BLaER1 (cell line): ENCODE results near the gene CAB39.

Source experiments
- H3K27ac ChIP-seq: shearing (Covaris generic); formaldehyde crosslinking; 2 replicates; pipeline ENCODE4 v1.8.1; 2022
- H3K27me3 ChIP-seq: shearing (Covaris generic); formaldehyde crosslinking; 2 replicates; pipeline ENCODE4 v1.8.1; 2022
- H3K36me3 ChIP-seq: shearing (Covaris generic); formaldehyde crosslinking; 2 replicates; pipeline ENCODE4 v1.8.1; 2022
- H3K4me1 ChIP-seq: shearing (Covaris generic); formaldehyde crosslinking; 2 replicates; pipeline ENCODE4 v1.8.1; 2022
- H3K4me2 ChIP-seq: shearing (Covaris generic); formaldehyde crosslinking; 2 replicates; pipeline ENCODE4 v1.8.1; 2022
- H3K4me3 ChIP-seq: shearing (Covaris generic); formaldehyde crosslinking; 2 replicates; pipeline ENCODE4 v1.8.1; 2022
- H3K9ac ChIP-seq: shearing (Covaris generic); formaldehyde crosslinking; 2 replicates; pipeline ENCODE4 v1.8.1; 2022
- H3K9me3 ChIP-seq: shearing (Covaris generic); formaldehyde crosslinking; 2 replicates; pipeline ENCODE4 v1.8.1; 2022
- H4K20me1 ChIP-seq: shearing (Covaris generic); formaldehyde crosslinking; 2 replicates; pipeline ENCODE4 v1.8.1; 2022
- Cebpa-rat ChIP-seq: shearing (Covaris generic); IDR thresholded peaks from 2 replicates; pipeline ENCODE4 v1.8.1; 2022

The CAB39 gene

DNA sequence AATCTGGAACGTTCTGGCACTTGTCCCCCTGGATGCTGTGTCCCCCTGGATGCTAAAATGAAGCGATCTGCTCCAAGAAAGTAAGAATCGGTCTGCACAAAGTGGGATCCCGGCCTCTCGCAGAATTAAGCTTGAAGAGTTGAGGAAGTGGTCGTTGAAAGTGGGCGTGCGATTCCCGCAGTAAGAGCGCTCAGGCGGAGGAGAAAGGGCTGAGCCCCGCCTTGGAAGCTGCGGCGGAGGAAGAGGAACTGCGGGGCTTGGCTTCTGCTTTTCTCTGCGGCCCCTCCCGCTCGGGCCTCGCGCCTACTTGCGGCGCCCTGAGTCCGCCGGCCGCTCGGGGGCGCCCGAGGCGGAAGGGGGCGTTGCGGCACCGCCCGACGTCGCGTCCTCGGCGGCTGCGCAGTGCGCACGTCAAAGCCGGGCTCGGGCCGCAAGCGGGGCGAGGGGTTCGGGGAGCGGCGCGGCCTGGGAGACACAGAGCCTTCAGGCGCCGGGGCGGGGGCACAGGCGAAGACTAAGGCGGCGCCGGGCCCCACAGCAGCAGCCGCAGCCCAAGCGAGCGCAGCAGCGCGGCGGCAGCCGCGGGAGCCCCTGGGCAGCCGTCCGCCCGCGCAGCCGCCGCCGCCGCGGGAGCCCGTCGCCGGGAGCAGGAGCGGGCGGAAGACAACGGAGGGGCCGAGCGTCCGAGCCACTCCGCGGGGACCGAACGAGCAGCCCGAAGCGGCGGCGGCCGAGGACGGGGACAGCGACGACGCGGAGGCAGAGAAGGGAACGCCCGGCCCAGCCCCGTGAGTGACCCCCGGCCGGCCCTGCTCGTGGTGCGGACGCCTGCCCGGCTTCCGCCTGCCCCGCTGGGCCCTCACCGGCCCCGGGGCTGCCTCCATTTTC is at the start of gene CAB39:
CAB39 (plus strand) TSS at position 400 of the 888 bp plus-strand sequence. CDS start 47,160 bp downstream, outside the sequence.
- no peak for TF ChIP-seq Cebpa-rat
- Histone ChIP-seq H3K9ac (peak within 1 kb of the TSS; percentile 99), H3K36me3 (peaks cover 6% of the 10 kb centered on the region; the same call in 1 of the 2 replicates), H3K4me2 (peak within 1 kb of the TSS; percentile 93), H3K9me3 (no peaks in the 10 kb centered on the region), H3K4me1 (peaks cover 51% of the 10 kb centered on the region), H3K4me3 (peak within 1 kb of the TSS; percentile 99), H3K27me3 (no peaks in the 10 kb centered on the region), H4K20me1 (peaks cover 50% of the 10 kb centered on the region), H3K27ac (peak within 1 kb of the TSS; percentile 96)

DNA sequence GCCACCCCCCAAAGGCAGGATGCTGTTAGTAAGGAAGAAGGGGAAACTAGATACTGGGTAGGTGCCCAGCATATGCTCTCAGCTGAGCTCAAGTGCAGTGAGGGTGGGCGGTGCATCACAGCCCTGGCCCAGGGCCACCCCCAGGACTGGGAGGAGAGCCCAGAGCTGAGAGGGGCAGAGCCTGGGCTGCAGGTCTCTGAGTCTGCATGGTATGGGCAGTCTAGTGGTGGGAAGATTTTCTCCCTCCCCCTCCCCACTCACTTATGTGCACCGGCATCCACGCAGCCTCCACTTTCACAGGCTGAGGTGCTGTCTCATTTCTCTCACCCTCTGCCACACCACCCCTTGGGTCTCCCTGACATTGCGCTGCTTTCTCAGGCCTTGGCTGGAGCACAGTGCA is 48.5 kb upstream of the CAB39 start:
- Histone ChIP-seq H3K4me3 (no peak overlapping the region), H3K9ac (no peak overlapping the region), H4K20me1 (no peaks in the 10 kb centered on the region), H3K9me3 (no peaks in the 10 kb centered on the region), H3K36me3 (no peaks in the 10 kb centered on the region), H3K4me2 (0 out of 2 replicates have a peak overlapping the region, but pooled peaks have one; percentile 5), H3K4me1 (peaks cover 99% of the 10 kb centered on the region), H3K27ac (no peak overlapping the region), H3K27me3 (no peaks in the 10 kb centered on the region)
- no peak for TF ChIP-seq Cebpa-rat

DNA sequence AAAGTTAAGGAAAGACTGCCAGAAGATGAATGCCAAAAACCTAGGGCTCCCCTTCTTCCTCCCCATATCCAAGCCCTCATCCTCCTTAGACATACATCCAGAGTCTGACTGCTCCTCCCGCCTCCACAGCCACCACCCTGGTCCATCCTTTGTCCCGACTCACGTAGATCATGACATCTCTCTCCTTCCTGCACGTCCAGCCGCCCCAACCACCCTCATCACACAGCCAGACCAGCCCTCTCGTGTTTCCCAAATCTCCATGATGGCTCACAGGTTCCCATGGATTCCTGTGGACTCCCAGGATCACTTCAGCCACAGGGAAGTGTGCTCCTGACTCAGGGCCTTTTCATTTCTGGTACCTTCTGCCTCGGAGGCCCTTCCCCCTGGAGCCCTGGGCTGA is 47.8 kb upstream of the CAB39 start:
- TF ChIP-seq Cebpa-rat, result no peak
- Histone ChIP-seq H3K9me3 (no peaks in the 10 kb centered on the region), H3K4me3 (no peak overlapping the region), H3K36me3 (no peaks in the 10 kb centered on the region), H3K9ac (no peak overlapping the region), H3K27ac (no peak overlapping the region), H3K27me3 (no peaks in the 10 kb centered on the region), H3K4me2 (peak overlapping the region; percentile 46), H4K20me1 (no peaks in the 10 kb centered on the region), H3K4me1 (peaks cover 99% of the 10 kb centered on the region)

DNA sequence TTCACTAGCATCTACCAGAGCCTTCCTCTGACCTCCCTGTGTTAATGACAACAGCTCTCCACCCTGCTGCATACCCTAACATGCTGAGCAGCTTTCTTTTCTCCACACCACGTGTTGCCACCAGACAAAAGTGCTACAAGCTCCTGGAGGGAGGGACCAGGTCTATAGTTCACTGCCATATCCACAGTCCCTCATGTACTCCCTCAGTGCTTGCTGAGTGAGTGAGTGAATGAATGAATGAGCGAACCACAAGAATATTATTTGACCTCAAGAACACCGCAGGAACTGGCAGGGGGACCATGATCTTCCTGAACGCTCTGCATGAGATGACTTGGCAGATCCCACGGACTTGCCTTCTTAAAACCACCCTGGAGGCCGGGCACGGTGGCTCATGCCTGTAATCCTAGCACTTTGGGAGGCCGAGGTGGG is 47.4 kb upstream of the CAB39 start:
- H3K36me3 ChIP-seq, result no peaks in the 10 kb centered on the region
- H3K4me3 ChIP-seq, result no peak overlapping the region
- H3K9me3 ChIP-seq, result no peaks in the 10 kb centered on the region
- no peaks in the 10 kb centered on the region for H3K27me3 ChIP-seq
- no peaks in the 10 kb centered on the region for H4K20me1 ChIP-seq
- TF ChIP-seq Cebpa-rat, result no peak
- H3K27ac ChIP-seq, result no peak overlapping the region
- peaks cover 99% of the 10 kb centered on the region for H3K4me1 ChIP-seq
- H3K4me2 ChIP-seq, result peak overlapping the region; percentile 46
- no peak overlapping the region for H3K9ac ChIP-seq

DNA sequence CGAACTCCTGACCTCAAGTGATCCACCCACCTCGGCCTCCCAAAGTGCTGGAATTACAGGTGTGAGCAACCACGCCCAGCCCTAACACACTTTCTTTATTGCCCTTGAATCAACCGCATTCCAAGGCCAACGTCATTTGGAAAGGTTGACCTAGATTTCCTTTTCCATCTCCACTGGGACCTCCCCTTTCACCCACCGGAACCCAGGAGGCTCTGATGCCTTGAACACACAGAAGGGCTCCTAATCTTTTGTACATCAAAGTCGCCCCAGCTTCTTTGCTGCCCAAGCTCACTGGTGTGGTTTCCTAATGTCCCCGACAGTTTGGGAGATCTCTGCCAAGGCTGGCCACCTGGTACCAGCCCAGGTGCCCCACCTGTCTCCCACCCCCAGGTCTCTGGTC is 46.2 kb upstream of the CAB39 start:
- H3K9ac ChIP-seq, result no peak overlapping the region
- H3K27ac ChIP-seq, result no peak overlapping the region; the same call in 1 of the 2 replicates

DNA sequence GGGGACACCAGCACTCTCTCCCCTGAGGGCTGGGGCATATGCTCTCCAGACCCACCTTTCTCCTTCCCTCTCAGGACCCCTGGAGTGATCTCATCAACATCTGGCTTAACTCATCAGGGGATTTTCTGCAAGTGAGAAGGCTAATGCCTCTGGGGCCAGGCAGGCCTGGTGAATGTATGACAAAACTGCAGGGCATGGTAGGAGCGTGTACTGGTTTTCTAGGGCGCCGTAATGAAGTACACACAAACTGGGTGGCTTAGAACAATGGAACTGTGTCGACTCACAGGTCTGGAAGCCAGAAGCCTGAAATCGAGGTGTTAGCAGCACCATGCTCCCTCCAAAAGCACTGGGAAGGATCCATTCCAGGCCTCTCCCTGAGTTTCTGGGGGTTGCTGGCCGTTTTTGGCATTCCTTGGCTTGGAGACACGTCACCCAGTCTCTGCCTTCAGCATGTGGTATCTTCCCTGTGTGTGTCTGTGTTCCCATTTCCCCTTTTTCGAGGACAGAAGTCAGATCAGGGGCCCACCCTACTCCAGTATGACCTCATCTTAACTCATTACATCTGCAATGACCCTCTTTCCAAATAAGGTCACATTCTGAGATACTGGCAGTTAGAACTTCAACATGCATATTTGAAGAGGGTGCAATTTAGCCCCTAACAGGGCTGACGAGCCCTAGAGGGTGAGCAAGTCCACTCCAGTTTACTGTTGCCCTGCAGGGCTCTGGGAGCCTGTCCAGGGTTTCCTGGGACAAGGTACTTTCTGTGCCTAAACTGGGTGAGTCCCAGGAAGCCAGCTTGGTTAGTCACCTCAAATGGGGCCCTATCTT is 45.5 kb upstream of the CAB39 start:
- peaks cover 90% of the 10 kb centered on the region for H3K4me1 ChIP-seq
- H3K4me3 ChIP-seq, result no peak overlapping the region
- no peak overlapping the region for H3K9ac ChIP-seq
- no peak for TF ChIP-seq Cebpa-rat
- H4K20me1 ChIP-seq, result no peaks in the 10 kb centered on the region
- peak overlapping the region; percentile 76 for H3K4me2 ChIP-seq
- peak overlapping the region; percentile 7; the same call in 1 of the 2 replicates for H3K27ac ChIP-seq
- H3K9me3 ChIP-seq, result no peaks in the 10 kb centered on the region
- no peaks in the 10 kb centered on the region for H3K27me3 ChIP-seq
- H3K36me3 ChIP-seq, result no peaks in the 10 kb centered on the region

More for the DNA sequence above, 46.2 kb upstream of the CAB39 start:
- Histone ChIP-seq H3K4me1 (peaks cover 95% of the 10 kb centered on the region), H3K4me3 (no peak overlapping the region), H4K20me1 (no peaks in the 10 kb centered on the region), H3K27me3 (no peaks in the 10 kb centered on the region), H3K9me3 (no peaks in the 10 kb centered on the region), H3K4me2 (peak overlapping the region; percentile 76), H3K36me3 (no peaks in the 10 kb centered on the region)
- TF ChIP-seq Cebpa-rat, result no peak

DNA sequence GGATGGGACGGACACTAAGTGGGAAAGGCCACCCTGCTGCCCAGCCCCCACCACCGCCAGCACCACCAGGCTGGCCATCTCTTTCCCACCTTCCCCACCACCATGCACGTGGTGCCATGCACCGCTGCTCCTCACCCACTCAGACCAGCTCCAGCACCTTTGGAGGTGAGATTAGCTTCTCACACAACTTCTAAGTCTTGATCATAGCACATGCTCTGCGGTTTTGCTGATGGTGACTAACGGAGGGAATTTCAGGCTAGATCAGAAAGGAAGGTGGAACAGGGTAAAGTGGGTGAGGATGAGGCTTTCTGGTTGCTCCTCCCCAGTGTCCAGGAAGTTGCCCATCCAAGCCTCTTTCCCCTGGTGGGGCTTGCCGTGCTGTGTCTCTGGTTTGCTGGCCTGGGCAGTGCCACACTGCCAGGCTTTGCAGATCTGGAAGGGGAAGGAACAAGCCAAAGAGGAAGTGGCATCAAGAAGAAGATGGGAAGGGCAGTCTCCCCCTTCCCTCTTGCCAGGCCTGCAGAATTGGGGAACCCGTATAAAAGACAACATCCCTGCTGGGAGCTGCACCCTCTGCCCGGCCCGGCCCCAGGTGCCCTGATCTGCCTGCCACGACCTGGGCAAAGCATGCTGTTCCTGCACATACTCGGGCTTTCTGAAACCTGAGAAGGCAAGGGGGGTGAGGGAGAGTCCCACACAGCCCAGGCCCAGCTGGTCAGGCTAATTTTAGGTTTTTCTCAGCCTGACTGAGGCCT is 44.3 kb upstream of the CAB39 start:
- no peaks in the 10 kb centered on the region for H3K27me3 ChIP-seq
- no peaks in the 10 kb centered on the region for H3K36me3 ChIP-seq
- peaks cover 78% of the 10 kb centered on the region for H3K4me1 ChIP-seq
- H3K9ac ChIP-seq, result peak overlapping the region; percentile 26; the same call in 1 of the 2 replicates
- no peak for TF ChIP-seq Cebpa-rat
- H4K20me1 ChIP-seq, result no peaks in the 10 kb centered on the region
- peak overlapping the region; percentile 76 for H3K4me2 ChIP-seq
- peak overlapping the region; percentile 68 for H3K27ac ChIP-seq
- H3K4me3 ChIP-seq, result no peak overlapping the region
- H3K9me3 ChIP-seq, result no peaks in the 10 kb centered on the region

DNA sequence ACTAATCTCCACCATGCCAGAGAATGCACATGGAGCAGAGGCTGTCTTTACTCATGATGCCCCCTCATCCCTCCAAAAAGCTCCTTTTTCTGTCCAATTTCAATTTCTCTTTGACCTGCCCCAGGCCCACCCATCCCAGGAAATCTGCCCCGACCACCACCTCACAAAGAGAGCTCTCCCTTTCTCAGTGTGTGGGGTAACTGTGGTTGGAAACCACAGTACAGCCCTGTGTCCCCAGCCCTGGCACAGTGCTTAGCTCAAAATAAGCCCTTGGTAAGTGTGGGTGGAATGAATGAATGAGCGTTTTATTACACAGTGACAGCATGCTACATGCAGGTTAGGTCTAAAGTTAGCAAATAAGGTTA is 43.7 kb upstream of the CAB39 start:
- H3K36me3 ChIP-seq, result no peaks in the 10 kb centered on the region
- no peaks in the 10 kb centered on the region for H4K20me1 ChIP-seq
- H3K4me1 ChIP-seq, result peaks cover 72% of the 10 kb centered on the region
- peak overlapping the region; percentile 76 for H3K4me2 ChIP-seq
- no peak for TF ChIP-seq Cebpa-rat
- no peaks in the 10 kb centered on the region for H3K27me3 ChIP-seq
- 0 out of 2 replicates have a peak overlapping the region, but pooled peaks have one; percentile 26 for H3K9ac ChIP-seq
- no peaks in the 10 kb centered on the region for H3K9me3 ChIP-seq
- peak overlapping the region; percentile 68 for H3K27ac ChIP-seq
- no peak overlapping the region for H3K4me3 ChIP-seq

DNA sequence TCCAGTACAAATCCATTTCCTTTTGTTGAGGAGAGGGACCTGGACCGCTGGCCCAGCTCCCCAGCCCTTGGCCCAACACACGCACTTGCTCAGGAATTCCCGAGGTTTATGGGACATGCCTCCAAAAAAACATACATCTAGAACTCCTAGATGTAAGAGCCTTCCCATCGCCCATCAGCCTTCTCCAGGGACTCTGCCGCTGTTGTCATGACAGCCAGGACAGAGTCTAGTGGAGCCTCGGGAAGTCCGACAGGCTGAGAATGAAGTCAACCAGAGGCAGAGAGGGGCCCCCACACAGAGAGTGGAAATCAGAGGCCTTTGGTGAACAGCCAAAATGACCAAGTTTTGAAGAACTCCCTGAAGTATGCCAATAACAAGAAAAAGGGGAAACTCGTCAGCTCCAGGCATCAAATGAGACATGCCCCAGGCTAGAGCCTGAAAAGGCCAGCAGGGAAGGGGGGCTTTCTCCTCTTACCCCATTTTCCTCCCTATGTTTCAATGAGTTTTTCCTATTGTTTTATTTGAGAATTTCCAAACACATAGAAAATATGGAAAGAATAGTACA is 43.2 kb upstream of the CAB39 start:
- Histone ChIP-seq H3K36me3 (no peaks in the 10 kb centered on the region), H4K20me1 (no peaks in the 10 kb centered on the region), H3K9ac (no peak overlapping the region), H3K4me2 (peak overlapping the region; percentile 76), H3K9me3 (no peaks in the 10 kb centered on the region), H3K27ac (peak overlapping the region; percentile 68), H3K4me1 (peaks cover 69% of the 10 kb centered on the region), H3K27me3 (no peaks in the 10 kb centered on the region), H3K4me3 (no peak overlapping the region)
- TF ChIP-seq Cebpa-rat, result no peak
